Activated naive CD4-positive, alpha-beta T cell treated with anti-CD3 and anti-CD28 coated beads for 36 hours (primary cell): Measurements from ENCODE around the gene C1orf105. TPM values are rescaled to one million over a fixed set of nuclear protein-coding genes. Genes with fewer than 3 reads are reported as not detected.
"Not testable (repeated sequence)": the region's sequence is repeated elsewhere in the genome, so short reads cannot be mapped to it uniquely, and the experiment has no call there.

Experiments used
- CTCF ChIA-PET: fragments of 350-600 bp; sonication (Branson Sonifier 250); formaldehyde crosslinking; loops from one replicate; lab custom pipeline; 2021; ENCODE audit warnings: antibody characterized with exemption; lab: Charles Lee
- DNase-seq: peaks from one replicate; pipeline ENCODE4 v3.0.0-alpha.2; 2020
- H3K27ac Mint-ChIP-seq: one replicate; pipeline ENCODE4 v1.8.0; 2021; ENCODE audit warnings: mild to moderate bottlenecking, mixed read lengths
- H3K27me3 Mint-ChIP-seq: one replicate; pipeline ENCODE4 v1.8.0; 2021; ENCODE audit warnings: low read depth, mixed read lengths
- H3K36me3 Mint-ChIP-seq: one replicate; pipeline ENCODE4 v1.8.0; 2021; ENCODE audit warnings: low read depth, mixed read lengths
- H3K4me1 Mint-ChIP-seq: one replicate; pipeline ENCODE4 v1.8.0; 2021; ENCODE audit warnings: low read depth, mixed read lengths
- H3K4me3 Mint-ChIP-seq: one replicate; pipeline ENCODE4 v1.8.0; 2021; ENCODE audit warnings: mild to moderate bottlenecking, moderate library complexity, mixed read lengths
- H3K9me3 Mint-ChIP-seq: one replicate; pipeline ENCODE4 v1.8.0; 2021; ENCODE audit warnings: mixed read lengths
- intact Hi-C: fragments of 100-400 bp; cut with micrococcal nuclease; formaldehyde crosslinking; loops from one replicate; pipeline ENCODE4 v1.15.1; 2023
- total RNA-seq, 2 experiments: library from RNA; stranded (reverse); gene quantifications; one replicate each; pipeline ENCODE4 v1.2.3, GENCODE V29; 2021

Gene C1orf105
- total RNA-seq, 2 experiments from 2014 or later: not detected

DNA sequence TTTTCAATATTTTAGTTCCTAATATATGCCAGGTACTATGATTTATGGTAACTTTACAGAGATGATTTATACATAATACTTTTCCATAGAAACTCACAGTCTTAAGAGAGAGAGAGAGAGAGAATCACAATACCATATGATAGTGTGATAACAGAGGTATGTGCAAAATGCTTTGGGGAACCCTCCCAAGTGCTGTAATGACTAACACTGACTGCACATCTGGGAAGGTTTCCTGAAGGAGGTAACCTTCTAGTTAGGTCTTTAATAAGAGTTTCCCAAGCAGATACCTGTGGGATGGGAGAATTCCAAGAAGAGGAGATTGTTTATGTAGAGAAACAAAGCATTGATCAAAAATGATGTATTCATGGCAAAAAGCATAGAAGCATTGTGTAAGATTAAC is 58.0 kb downstream of the C1orf105 start:
- no peak overlapping the region for H3K4me3 Mint-ChIP-seq
- H3K9me3 Mint-ChIP-seq: no peaks in the 10 kb centered on the region
- no peak for DNase-seq
- CTCF ChIA-PET: no interaction called here
- intact Hi-C loops: no loop called here
- H3K36me3 Mint-ChIP-seq: no peaks in the 10 kb centered on the region
- H3K4me1 Mint-ChIP-seq: peaks cover 16% of the 10 kb centered on the region
- H3K27ac Mint-ChIP-seq: no peak overlapping the region
- no peaks in the 10 kb centered on the region for H3K27me3 Mint-ChIP-seq

DNA sequence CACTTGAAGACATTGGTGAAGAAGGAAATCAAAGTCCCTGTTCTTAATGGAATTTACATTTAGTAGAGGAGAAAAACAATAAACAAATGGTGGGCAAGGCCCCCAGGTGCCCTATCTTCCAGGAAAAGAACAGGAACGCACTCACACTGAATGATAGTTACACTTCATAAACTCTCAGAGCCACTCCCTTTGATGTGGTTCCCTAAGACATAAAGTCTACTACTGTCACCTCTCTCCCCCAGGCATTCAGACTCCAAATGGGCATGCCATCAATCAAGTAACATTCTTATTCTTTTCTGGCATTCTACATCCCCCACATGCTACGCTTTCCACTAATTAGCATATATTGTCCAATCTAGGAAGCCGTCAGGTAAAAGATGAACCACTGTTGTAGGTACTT is 59.9 kb downstream of the C1orf105 start:
- Mint-ChIP-seq H3K27ac (no peak overlapping the region), H3K4me1 (peaks cover 14% of the 10 kb centered on the region), H3K9me3 (no peaks in the 10 kb centered on the region), H3K27me3 (no peaks in the 10 kb centered on the region), H3K36me3 (no peaks in the 10 kb centered on the region), H3K4me3 (no peak overlapping the region)
- CTCF ChIA-PET: interaction anchor here (0.8 kb wide), 1 partner anchor 30 kb away, joined by 4 read pairs; no protein-coding TSS in a partner anchor
- DNase-seq: no peak
- intact Hi-C loops: no loop called here

DNA sequence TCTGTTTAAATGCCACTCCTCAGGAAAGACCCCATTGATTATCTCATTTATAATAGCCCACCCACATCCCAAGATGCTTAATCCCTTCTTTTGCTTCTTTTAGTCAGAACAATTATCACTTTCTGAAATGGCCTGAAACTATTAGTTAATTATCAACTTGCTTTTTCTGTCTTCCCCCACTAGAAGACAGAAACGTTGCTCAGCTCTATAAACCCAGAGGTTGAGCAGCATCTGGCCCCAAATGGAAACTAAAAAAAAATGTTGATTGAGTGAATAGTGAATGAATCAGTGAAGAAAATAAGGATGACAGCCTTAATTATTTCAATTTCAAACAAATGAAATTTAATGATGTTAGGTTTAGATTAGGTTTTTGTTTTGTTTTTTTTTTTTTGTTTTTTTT is 61.6 kb downstream of the C1orf105 start:
- Mint-ChIP-seq H3K27me3 (no peaks in the 10 kb centered on the region), H3K27ac (no peak overlapping the region), H3K9me3 (no peaks in the 10 kb centered on the region), H3K36me3 (no peaks in the 10 kb centered on the region), H3K4me3 (no peak overlapping the region), H3K4me1 (peaks cover 10% of the 10 kb centered on the region)
- no peak for DNase-seq
- intact Hi-C loops: no loop called here
- CTCF ChIA-PET: no interaction called here

DNA sequence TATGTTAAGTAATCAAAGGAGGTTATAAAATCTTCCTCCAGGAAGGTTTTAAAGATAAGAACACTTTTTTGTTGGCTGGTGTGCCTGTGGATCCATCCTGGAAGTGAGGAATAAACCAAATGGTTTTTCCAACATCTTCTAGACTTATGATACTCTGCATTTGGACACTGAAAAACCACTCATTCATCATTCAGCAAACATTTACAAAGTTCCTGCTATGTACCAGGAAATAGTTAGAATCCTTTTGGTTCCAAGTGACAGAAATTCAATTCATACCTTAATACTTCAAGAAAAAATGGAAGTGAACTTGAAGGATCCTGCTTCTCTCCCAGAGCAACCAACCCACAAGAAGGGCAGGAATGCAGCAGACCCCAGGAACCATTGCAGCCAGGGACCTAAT is 63.0 kb downstream of the C1orf105 start:
- H3K4me3 Mint-ChIP-seq: no peak overlapping the region
- H3K27me3 Mint-ChIP-seq: no peaks in the 10 kb centered on the region
- peaks cover 20% of the 10 kb centered on the region for H3K4me1 Mint-ChIP-seq
- H3K36me3 Mint-ChIP-seq: no peaks in the 10 kb centered on the region
- no peak for DNase-seq
- H3K27ac Mint-ChIP-seq: no peak overlapping the region
- CTCF ChIA-PET: no interaction called here
- no peaks in the 10 kb centered on the region for H3K9me3 Mint-ChIP-seq
- intact Hi-C loops: no loop called here

DNA sequence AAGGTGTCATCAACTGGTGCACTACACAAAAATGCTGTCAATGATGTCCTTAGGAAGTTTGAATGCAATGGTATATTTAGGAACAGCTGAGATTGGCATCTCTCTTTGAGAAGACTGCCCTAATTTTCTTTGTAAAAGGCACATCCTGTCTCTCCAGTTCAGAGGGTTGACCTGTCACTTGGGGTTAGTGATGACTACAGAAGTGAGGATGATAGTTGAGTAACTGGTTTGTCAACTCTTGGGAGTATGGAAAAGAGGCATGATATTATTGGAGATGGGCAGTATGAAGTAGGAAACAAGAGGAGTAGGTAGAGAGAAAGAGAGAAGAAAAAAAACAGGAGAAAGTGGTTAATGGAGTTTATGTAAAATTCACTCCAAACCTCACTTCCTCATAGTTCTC is 63.8 kb downstream of the C1orf105 start:
- no peaks in the 10 kb centered on the region for H3K9me3 Mint-ChIP-seq
- CTCF ChIA-PET: interaction anchor here (0.7 to 0.9 kb wide), 2 partner anchors 12 to 34 kb away, joined by 3 read pairs; no protein-coding TSS in a partner anchor
- no peak for DNase-seq
- no peaks in the 10 kb centered on the region for H3K27me3 Mint-ChIP-seq
- H3K27ac Mint-ChIP-seq: no peak overlapping the region
- intact Hi-C loops: no loop called here
- H3K36me3 Mint-ChIP-seq: no peaks in the 10 kb centered on the region
- H3K4me1 Mint-ChIP-seq: peaks cover 20% of the 10 kb centered on the region
- H3K4me3 Mint-ChIP-seq: no peak overlapping the region

DNA sequence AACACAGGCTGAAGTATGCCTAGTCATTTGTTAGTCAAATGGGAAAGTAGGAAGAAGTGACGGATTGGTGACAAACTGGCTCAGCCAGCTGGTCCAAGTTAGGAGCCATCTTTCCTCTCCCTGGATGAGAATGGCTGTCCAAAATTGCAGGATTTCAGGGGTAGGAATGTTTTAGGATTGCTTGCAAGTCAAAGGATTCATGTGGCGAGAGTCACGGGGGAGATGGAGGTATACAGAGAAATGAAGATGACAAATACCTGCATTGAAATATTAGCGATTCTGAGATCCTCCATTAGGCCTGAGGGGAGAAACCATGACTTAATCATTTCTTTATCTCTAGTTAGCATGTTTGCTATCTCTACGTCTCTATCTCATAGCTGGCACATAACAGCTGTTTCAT is 65.1 kb downstream of the C1orf105 start:
- intact Hi-C loops: no loop called here
- DNase-seq: no peak
- no peaks in the 10 kb centered on the region for H3K9me3 Mint-ChIP-seq
- H3K4me3 Mint-ChIP-seq: no peak overlapping the region
- CTCF ChIA-PET: no interaction called here
- H3K4me1 Mint-ChIP-seq: peaks cover 14% of the 10 kb centered on the region
- no peaks in the 10 kb centered on the region for H3K27me3 Mint-ChIP-seq
- no peaks in the 10 kb centered on the region for H3K36me3 Mint-ChIP-seq
- no peak overlapping the region for H3K27ac Mint-ChIP-seq

DNA sequence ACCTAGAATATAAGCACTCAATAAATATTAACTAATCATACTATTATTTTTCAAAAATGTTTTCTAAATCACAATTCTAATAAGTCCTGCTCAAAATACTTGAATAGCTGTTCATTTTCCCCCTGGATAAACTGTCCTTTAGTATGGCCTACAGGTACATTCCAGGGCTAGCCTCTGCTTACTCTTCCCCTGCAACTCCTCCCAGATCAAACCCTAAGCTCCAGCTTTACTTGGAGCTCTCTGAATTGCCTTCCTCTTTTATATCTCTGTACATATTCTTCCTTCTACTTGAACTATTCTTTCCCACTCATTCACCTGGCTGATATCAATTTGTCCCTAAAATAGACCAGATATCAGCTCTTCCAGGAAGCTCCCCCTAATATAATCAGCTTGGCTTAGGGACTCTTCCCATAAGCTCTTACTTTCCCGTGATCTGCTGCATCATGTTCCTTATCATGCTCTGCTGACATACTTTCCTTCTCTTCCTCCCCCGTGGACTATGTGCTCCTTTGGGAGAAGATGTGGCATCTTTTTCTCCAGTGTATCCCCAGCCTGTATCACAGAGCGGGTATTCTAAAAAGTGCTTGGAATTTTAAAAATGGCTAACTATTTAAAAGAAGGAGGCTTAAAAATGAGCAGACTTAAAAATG is 66.4 kb downstream of the C1orf105 start:
- Mint-ChIP-seq H3K27ac (no peak overlapping the region), H3K4me3 (no peak overlapping the region), H3K36me3 (no peaks in the 10 kb centered on the region), H3K27me3 (no peaks in the 10 kb centered on the region), H3K4me1 (peaks cover 13% of the 10 kb centered on the region), H3K9me3 (no peaks in the 10 kb centered on the region)
- DNase-seq: no peak
- CTCF ChIA-PET: interaction anchor here (1.0 kb wide), 1 partner anchor 241 kb away, joined by 3 read pairs; no protein-coding TSS in a partner anchor
- intact Hi-C loops: no loop called here

DNA sequence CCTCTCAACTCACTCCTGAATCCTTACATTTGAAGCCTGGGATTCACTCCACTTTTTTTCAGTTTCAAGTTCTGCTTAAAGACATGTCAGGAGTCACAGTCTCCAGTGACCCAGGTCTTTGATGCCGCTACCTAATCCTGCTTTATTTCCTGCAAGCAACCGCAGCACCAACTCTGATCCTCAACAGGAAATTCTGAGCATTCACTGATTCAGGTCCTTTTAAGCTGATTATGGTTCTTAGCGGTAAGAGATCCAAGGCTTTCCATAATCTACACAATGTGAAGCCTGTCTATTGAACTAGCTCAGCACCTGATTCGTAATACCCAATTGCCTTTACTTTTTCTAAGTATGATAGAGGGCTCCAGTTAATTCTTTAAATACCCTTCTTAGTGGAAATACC is 67.1 kb downstream of the C1orf105 start:
- Mint-ChIP-seq H3K27ac (no peak overlapping the region), H3K4me1 (peaks cover 13% of the 10 kb centered on the region), H3K4me3 (no peak overlapping the region), H3K9me3 (no peaks in the 10 kb centered on the region), H3K27me3 (no peaks in the 10 kb centered on the region), H3K36me3 (no peaks in the 10 kb centered on the region)
- intact Hi-C loops: no loop called here
- DNase-seq: no peak
- CTCF ChIA-PET: interaction anchor here (1.0 kb wide), 1 partner anchor 240 kb away, joined by 3 read pairs; no protein-coding TSS in a partner anchor

DNA sequence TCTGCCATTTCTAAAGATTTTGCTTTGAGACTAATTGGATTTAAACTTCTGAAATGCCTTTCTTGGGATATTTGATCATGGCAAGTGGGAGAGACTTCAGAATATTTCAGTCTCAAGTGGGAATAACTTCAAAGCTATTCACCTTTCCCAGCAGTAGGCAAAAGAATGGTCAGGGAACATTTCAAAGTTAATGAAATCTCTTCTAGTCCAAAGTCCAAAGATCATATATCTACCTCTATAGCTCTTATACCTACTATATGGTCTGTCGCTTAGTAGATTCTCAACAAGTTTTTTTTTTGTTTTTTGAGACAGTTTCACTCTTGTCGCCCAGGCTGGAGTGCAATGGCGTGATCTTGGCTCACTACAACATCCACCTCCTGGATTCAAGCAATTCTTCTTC is 67.9 kb downstream of the C1orf105 start:
- H3K27ac Mint-ChIP-seq: no peak overlapping the region
- peaks cover 13% of the 10 kb centered on the region for H3K4me1 Mint-ChIP-seq
- no peak overlapping the region for H3K4me3 Mint-ChIP-seq
- intact Hi-C loops: no loop called here
- no peak for DNase-seq
- CTCF ChIA-PET: interaction anchor here (1.3 kb wide), 1 partner anchor 37 kb away, joined by 4 read pairs; no protein-coding TSS in a partner anchor
- no peaks in the 10 kb centered on the region for H3K27me3 Mint-ChIP-seq
- H3K9me3 Mint-ChIP-seq: no peaks in the 10 kb centered on the region
- no peaks in the 10 kb centered on the region for H3K36me3 Mint-ChIP-seq

DNA sequence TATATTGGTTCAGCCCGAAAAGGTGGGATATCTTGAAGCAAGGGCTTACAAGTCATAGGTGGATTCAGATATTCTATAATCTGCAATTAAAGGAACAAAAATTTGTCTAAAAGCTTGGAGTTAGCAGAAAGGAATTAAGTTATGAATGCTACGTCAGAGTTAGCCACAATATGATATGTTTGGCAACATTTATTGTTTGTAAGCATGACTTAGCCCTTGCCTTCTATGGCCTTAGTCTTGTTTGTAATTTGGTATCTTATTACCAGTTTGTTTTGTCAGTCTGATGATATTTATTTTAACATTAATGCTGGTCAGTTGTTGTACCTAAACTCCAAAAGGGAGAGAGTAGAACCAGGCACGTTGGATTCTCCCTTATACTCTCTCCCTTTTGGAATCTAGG is 69.4 kb downstream of the C1orf105 start:
- Mint-ChIP-seq H3K27ac (no peak overlapping the region), H3K36me3 (no peaks in the 10 kb centered on the region), H3K27me3 (no peaks in the 10 kb centered on the region), H3K4me1 (peaks cover 12% of the 10 kb centered on the region), H3K4me3 (no peak overlapping the region), H3K9me3 (no peaks in the 10 kb centered on the region)
- CTCF ChIA-PET: no interaction called here
- no peak for DNase-seq
- intact Hi-C loops: no loop called here

DNA sequence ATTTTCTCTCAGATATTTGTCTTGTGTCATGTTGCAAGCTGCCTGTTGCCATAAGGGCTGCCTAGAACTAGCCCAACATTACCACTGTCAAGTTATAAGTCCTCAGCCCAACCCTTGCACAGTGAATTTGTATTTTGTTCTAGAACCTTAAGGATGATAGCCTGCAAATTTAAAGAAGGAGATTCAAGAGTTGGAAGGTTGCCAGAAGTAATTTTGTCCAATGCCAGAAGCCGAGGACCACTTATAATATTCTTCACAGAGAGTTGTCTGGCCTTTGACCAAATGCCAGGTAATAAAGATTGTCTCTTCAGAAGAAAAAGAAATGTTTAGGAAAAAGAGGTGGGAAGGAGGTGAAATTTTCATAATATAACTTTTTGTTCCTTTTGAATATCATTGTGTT is 71.9 kb downstream of the C1orf105 start:
- Mint-ChIP-seq H3K4me1 (peaks cover 6% of the 10 kb centered on the region), H3K9me3 (no peaks in the 10 kb centered on the region), H3K27ac (no peak overlapping the region), H3K4me3 (no peak overlapping the region), H3K27me3 (no peaks in the 10 kb centered on the region), H3K36me3 (no peaks in the 10 kb centered on the region)
- CTCF ChIA-PET: no interaction called here
- intact Hi-C loops: no loop called here
- no peak for DNase-seq

DNA sequence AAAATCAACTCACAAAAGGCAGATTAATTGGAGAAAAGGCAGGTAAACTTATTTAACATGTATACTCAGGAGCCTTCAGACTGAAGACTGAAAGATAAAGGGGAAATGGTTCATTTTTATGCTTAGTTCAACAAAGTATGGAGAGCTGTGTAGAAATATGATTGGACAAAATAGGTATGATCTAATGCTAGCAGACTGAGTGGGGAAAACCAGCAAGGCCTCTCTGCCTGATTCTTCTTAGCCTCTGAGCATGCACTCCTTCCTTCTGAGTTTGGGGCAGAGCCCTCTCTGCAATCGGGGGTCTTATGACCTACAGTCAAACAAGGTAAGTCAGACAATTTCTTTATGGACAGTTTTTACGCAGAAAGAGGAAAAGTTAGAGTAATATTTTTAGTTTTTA is 73.7 kb downstream of the C1orf105 start:
- Mint-ChIP-seq H3K4me1 (no peaks in the 10 kb centered on the region), H3K36me3 (no peaks in the 10 kb centered on the region), H3K9me3 (no peaks in the 10 kb centered on the region), H3K4me3 (no peak overlapping the region), H3K27me3 (no peaks in the 10 kb centered on the region), H3K27ac (no peak overlapping the region)
- CTCF ChIA-PET: interaction anchor here (0.8 kb wide), 1 partner anchor 44 kb away, joined by 3 read pairs; no protein-coding TSS in a partner anchor
- intact Hi-C loops: no loop called here
- DNase-seq: no peak

DNA sequence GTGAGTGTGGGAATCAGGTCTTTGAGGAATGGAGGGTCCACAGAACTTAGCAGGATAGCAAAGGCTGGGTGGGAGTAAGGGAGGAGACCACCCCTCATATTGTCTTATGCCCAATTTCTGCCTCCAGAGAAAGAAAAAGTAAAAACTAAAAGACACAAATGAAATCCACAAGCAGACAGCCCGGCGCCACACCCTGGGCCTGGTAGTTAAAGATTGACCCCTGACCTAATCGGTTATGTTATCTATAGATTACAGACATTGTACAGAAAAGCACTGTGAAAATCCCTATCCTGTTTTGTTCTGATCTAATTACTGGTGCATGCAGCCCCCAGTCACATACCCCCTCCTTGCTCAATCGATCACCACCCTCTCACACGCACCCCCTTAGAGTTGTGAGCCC is 75.6 kb downstream of the C1orf105 start:
- H3K27me3 Mint-ChIP-seq, intact Hi-C loops, H3K4me1 Mint-ChIP-seq, H3K36me3 Mint-ChIP-seq, H3K4me3 Mint-ChIP-seq, DNase-seq, H3K27ac Mint-ChIP-seq, H3K9me3 Mint-ChIP-seq: not testable (repeated sequence)
- CTCF ChIA-PET: interaction anchor here (0.6 kb wide), 1 partner anchor 421 kb away, joined by 3 read pairs; no protein-coding TSS in a partner anchor
